A549 (cell line): Measurements from ENCODE around the gene BICD2.

ENCODE experiments used
- RFX5 ChIP-seq: fragments of 450-650 bp; IDR thresholded peaks from 2 replicates; pipeline ENCODE4 v1.7.1; 2014; ENCODE audit warnings: antibody characterized with exemption, mild to moderate bottlenecking, moderate library complexity
- TF ChIP-seq, protein P1 (sequence below): fragments of >200 bp; sonication (Bioruptor Twin); formaldehyde crosslinking; IDR thresholded peaks from 3 replicates; pipeline ENCODE4 v1.5.1; 2016

GRCh38 chr9:92717201-92718085 lies 47.2 kb downstream of the BICD2 start:
- TF ChIP-seq, protein P1, sequence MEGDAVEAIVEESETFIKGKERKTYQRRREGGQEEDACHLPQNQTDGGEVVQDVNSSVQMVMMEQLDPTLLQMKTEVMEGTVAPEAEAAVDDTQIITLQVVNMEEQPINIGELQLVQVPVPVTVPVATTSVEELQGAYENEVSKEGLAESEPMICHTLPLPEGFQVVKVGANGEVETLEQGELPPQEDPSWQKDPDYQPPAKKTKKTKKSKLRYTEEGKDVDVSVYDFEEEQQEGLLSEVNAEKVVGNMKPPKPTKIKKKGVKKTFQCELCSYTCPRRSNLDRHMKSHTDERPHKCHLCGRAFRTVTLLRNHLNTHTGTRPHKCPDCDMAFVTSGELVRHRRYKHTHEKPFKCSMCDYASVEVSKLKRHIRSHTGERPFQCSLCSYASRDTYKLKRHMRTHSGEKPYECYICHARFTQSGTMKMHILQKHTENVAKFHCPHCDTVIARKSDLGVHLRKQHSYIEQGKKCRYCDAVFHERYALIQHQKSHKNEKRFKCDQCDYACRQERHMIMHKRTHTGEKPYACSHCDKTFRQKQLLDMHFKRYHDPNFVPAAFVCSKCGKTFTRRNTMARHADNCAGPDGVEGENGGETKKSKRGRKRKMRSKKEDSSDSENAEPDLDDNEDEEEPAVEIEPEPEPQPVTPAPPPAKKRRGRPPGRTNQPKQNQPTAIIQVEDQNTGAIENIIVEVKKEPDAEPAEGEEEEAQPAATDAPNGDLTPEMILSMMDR: no peak
- TF ChIP-seq RFX5: no peak
